Omental fat pad (tissue), 4 donors: ENCODE measurements around the gene SLC9A3. TPM values are rescaled to one million over a fixed set of nuclear protein-coding genes. Genes with fewer than 3 reads are reported as not detected.

Experiments used
- ATAC-seq: fragments of 150-250 bp; one replicate; pipeline ENCODE4 v1.9.1; 2016; ENCODE audit warnings: mild to moderate bottlenecking, moderate library complexity; ENCODE audit not compliant: low FRiP score
- DNase-seq: peaks from one replicate; pipeline ENCODE4 v3.0.0-alpha.2; 2019; ENCODE audit warnings: low spot score
- total RNA-seq, 4 donors: library from RNA; depleted of rRNA; stranded (reverse); fragments of >200 nt; gene quantifications; one replicate each; pipeline ENCODE4 v1.1.0, GENCODE V29; 2016
- TF ChIP-seq, protein P1 (sequence below), 3 donors: fragments of 450-650 bp; IDR thresholded peaks; one replicate each; pipeline ENCODE4 v1.5.1; 2016 to 2017; ENCODE audit warnings: antibody characterized with exemption in 3 of 3, mild to moderate bottlenecking in 3 of 3, moderate library complexity in 2 of 3

SLC9A3 gene
- total RNA-seq, 4 donors from 2014 or later = 1.0 to 4.3 (median 1.7) TPM

DNA sequence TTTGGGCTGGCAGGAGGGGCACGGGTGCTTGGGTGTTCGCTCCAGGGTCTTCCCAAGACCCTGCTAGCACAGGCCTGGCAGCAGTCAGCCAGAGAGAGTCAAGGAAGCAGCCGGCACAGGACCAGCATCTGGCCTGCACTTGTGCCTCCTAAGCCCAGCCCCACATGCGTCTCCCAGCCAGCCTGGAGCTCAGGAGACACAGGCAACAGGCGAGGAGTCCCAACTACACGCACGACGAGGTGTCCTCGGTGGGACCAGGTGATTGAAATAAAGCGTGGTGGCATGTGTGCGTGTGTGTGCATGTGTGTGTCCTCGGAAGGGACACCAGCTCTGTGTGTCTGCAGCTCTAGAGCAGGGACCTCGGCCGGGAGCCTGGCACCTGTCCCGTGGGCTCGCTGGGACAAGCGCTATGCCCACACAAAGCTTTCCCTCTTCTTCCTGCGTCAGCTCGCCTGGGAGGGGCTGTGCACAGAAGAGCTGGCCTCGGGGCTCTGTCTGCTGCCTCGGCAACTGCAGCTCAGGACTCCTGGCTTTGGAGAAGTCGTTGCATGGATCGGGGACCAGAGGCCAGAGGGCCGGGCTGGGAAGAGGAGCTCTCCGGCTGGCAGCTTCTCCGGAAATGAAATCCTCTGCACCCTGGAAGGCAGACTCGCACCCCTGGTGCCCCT is 14.7 kb upstream of the SLC9A3 start:
- ATAC-seq (no peak), DNase-seq (no peak)
- TF ChIP-seq, protein P1, sequence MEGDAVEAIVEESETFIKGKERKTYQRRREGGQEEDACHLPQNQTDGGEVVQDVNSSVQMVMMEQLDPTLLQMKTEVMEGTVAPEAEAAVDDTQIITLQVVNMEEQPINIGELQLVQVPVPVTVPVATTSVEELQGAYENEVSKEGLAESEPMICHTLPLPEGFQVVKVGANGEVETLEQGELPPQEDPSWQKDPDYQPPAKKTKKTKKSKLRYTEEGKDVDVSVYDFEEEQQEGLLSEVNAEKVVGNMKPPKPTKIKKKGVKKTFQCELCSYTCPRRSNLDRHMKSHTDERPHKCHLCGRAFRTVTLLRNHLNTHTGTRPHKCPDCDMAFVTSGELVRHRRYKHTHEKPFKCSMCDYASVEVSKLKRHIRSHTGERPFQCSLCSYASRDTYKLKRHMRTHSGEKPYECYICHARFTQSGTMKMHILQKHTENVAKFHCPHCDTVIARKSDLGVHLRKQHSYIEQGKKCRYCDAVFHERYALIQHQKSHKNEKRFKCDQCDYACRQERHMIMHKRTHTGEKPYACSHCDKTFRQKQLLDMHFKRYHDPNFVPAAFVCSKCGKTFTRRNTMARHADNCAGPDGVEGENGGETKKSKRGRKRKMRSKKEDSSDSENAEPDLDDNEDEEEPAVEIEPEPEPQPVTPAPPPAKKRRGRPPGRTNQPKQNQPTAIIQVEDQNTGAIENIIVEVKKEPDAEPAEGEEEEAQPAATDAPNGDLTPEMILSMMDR (IDR thresholded peaks at IDR 0.05) = no peak

GRCh38 chr5:538271-538771 is 14.1 kb upstream of the SLC9A3 start:
- DNase-seq = no peak
- no peak for ATAC-seq
- TF ChIP-seq, protein P1 (IDR thresholded peaks at IDR 0.05) = no peak

DNA sequence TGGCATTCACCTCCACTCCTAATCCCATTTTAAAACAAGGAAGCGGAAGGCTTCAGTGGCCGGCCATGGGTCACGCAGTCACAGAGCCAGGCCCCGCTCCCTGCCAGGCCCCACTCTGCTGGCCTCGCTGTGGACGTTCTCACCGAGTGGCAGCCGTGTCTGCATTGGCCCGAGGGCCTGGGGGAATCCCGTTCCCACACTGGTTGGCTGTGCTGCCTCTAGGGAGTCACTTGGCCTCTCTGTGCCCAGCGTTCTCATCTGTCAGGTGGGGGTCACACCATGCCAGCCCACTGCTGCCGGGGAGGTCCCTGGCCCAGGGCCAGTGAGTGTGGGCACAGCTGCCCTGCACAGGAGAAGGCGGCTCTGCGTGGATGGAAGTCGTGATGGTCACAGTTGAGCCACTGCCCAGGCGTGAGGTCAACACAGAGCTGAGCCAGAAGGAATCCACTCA is 13.4 kb upstream of the SLC9A3 start:
- ATAC-seq = no peak
- DNase-seq = no peak
- TF ChIP-seq, protein P1 (IDR thresholded peaks at IDR 0.05) = no peak

DNA sequence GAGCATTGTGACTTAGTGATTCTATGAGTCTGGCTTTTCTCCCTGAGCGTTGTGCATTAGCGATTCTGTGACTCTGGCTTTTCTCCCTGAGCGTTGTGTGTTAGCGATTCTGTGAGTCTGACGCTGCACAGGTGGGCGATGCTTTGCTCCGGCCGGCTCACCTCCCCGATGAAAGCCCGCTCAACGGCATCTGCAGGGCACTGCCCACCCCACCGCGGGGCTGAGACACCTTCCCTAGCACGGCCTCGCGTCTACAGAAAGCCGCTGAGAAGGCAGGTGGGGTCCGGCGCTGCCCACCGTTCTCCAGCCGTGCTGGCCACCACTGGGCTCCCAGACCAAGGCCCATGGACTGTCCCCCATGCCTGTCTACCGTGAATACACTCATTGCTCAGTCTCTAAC is 12.8 kb upstream of the SLC9A3 start:
- DNase-seq (no peak), ATAC-seq (no peak)
- TF ChIP-seq, protein P1 (IDR thresholded peaks at IDR 0.05) = no peak

DNA sequence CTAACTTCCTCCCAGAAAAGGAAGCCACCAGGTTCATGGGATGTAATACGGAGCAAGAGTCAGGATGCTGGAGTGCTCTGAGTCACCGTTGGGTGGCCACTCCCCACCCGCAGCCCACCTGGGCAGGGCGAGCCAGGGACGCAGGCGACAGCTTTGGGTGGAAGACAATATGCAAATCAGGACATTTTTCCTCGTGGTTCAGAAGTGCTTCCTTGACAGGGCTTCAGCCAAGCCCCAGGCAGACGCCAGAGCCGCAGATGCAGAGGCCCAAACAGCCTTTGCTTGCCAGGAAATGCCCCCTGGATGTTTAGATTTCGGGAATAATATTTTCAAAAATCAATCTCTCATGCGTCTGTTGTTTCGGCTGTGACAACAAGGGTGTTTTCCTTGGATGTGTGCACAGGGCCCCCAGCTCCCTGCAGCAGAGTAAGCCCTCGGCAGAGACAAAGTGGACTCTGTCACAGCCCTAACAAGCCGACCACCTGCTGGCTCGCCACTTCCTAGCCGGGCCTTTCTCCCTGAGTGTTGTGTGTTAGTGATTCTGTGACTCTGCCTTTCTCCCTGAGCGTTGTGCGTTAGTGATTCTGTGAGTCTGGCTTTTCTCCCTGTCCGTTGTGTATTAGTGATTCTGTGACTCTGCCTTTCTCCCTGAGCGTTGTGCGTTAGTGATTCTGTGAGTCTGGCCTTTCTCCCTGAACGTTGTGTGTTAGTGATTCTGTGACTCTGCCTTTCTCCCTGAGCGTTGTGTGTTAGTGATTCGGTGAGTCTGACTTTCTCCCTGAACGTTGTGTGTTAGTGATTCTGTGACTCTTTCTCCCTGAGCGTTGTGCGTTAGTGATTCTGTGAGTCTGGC is 11.8 kb upstream of the SLC9A3 start:
- TF ChIP-seq, protein P1 (IDR thresholded peaks at IDR 0.05) = no peak
- DNase-seq = no peak
- no peak for ATAC-seq

DNA sequence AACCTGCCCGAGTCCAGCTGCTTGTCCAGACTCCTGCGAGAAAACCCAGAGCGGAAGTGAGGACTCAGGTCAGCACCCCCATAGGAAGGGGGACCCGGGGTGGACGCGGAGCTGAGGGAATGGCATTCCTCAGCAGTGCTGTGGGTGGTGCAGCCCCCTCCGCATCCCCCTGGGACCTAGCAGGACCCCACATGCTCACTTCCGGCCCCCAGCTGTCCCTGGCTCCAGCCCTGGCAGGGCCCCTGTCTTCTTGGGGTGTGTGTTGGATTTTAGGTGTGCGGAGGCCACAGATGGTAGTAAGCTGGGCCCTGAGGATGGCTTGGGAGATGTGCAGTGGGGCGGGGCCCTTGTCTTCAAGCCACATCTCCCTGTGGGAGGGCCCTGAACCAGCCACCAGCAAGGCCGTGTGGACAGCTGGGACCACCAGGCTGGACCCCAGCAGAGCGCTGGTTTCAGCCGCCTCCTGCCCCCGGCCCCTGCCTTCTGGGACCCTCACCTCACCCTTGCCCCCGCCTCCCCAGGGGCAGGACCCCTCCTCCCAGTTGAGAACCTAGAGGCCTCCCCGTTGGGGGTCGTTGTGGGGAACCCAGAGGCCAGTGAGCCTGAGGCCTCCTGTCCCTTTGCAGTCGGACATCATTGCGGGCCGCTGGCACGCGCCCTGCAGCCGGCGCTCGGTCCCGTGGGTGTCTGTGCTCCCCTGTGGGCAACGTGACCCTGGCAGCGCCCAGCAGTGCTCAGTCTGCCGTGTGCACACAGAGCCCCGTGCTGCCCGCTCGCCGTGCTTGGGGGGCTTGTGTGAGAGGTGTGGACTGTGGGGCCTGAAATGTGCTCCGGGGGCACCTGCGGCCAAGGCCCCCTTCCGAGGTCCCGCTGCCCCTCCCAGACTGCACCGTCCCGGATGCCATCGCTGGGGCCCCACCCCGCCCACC is 10.8 kb upstream of the SLC9A3 start:
- ATAC-seq (no peak), DNase-seq (no peak)
- TF ChIP-seq, protein P1 (IDR thresholded peaks at IDR 0.05) = no peak
